Breast epithelium (tissue), 3 donors: ENCODE data around the gene CLMN.

ENCODE experiments used
- POLR2A ChIP-seq: fragments of 450-650 bp; IDR thresholded peaks from one replicate; pipeline ENCODE4 v1.6.1; 2016; ENCODE audit warnings: antibody characterized with exemption, mild to moderate bottlenecking, moderate library complexity
- TF ChIP-seq, protein P1 (sequence below), 3 donors: fragments of 450-650 bp; IDR thresholded peaks; one replicate each; pipeline ENCODE4 v1.5.1; 2016 to 2017; ENCODE audit warnings: antibody characterized with exemption in 3 of 3, mild to moderate bottlenecking in 3 of 3, moderate library complexity in 3 of 3

DNA sequence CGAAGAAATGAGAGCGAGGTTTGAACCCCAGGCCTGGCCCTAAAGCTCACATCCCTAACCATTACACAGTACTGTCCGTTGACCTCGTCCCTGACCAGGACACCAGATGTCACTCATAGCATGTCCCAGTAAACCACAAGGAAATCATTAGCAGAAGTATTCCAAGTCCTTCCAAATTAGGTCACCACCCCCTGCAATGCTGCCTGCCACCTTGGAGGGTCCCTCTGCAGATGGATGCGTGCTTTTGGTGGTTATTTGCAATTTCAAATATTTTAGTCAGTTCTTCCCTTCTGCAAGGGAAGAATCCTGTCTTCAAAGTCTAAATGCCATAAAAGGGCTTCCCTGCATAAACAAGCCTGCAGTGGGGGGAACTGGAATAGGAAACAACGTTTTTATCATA, 71.3 kb downstream of the CLMN start:
- TF ChIP-seq, protein P1, sequence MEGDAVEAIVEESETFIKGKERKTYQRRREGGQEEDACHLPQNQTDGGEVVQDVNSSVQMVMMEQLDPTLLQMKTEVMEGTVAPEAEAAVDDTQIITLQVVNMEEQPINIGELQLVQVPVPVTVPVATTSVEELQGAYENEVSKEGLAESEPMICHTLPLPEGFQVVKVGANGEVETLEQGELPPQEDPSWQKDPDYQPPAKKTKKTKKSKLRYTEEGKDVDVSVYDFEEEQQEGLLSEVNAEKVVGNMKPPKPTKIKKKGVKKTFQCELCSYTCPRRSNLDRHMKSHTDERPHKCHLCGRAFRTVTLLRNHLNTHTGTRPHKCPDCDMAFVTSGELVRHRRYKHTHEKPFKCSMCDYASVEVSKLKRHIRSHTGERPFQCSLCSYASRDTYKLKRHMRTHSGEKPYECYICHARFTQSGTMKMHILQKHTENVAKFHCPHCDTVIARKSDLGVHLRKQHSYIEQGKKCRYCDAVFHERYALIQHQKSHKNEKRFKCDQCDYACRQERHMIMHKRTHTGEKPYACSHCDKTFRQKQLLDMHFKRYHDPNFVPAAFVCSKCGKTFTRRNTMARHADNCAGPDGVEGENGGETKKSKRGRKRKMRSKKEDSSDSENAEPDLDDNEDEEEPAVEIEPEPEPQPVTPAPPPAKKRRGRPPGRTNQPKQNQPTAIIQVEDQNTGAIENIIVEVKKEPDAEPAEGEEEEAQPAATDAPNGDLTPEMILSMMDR (IDR thresholded peaks at IDR 0.05), result no peak
- no peak for TF ChIP-seq POLR2A
